C4-2B (cell line): ENCODE measurements around the gene ENKD1.

Experiments
- ZFX ChIP-seq: fragments of 450-650 bp; IDR thresholded peaks from 2 replicates; pipeline ENCODE4 v1.6.1; 2017
- TF ChIP-seq, protein P1 (sequence below): fragments of 450-650 bp; conservative IDR thresholded peaks from 2 replicates; pipeline ENCODE4 v1.5.1; 2017; ENCODE audit warnings: mild to moderate bottlenecking

DNA sequence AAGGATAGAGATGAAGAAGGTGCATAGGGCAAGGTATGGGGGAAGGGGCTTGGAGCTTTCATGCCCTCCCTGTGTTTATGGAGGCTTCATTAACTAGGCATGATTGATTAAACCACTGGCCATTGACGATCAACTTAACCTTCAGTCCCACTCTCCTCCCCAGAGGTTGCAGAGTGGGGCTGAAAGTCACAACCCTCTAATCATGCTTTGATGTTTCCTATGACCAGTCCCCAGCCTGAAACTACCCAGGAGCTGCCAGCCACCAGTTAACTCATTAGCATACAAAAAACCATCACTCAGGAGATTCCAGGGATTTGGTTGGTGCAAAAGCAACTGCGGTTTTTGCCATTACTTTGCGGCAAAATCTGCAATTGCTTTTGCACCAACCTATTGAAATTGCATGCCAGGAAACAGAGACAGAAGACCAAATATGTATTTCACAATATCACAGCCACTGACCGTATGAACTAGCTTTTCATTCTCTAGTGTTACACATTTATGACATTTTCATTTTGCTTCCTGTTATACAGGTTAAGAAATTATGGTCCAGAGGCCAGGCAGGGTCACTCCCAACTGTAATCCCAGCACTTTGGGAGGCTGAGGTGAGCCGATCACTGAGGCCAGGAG, 47.2 kb upstream of the ENKD1 start:
- TF ChIP-seq, protein P1, sequence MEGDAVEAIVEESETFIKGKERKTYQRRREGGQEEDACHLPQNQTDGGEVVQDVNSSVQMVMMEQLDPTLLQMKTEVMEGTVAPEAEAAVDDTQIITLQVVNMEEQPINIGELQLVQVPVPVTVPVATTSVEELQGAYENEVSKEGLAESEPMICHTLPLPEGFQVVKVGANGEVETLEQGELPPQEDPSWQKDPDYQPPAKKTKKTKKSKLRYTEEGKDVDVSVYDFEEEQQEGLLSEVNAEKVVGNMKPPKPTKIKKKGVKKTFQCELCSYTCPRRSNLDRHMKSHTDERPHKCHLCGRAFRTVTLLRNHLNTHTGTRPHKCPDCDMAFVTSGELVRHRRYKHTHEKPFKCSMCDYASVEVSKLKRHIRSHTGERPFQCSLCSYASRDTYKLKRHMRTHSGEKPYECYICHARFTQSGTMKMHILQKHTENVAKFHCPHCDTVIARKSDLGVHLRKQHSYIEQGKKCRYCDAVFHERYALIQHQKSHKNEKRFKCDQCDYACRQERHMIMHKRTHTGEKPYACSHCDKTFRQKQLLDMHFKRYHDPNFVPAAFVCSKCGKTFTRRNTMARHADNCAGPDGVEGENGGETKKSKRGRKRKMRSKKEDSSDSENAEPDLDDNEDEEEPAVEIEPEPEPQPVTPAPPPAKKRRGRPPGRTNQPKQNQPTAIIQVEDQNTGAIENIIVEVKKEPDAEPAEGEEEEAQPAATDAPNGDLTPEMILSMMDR: no peak
- TF ChIP-seq ZFX: no peak
